Prostate gland (tissue), 2 donors: ENCODE results near the gene HSD11B1L. TPM values are rescaled to one million over a fixed set of nuclear protein-coding genes. Genes with fewer than 3 reads are reported as not detected.

Experiments used
- DNase-seq: peaks from one replicate; pipeline ENCODE4 v3.0.0-alpha.2; 2019; ENCODE audit warnings: low spot score
- H3K27ac ChIP-seq, 2 donors: fragments of 200-600 bp; sonication (generic); 2 replicates each; pipeline ENCODE4 v1.5.1; 2017 to 2019
- H3K27me3 ChIP-seq: fragments of 200-600 bp; sonication (generic); replicated peaks from 2 replicates; pipeline ENCODE4 v1.5.1; 2019; ENCODE audit not compliant: insufficient read depth
- H3K36me3 ChIP-seq, 2 donors: fragments of 200-600 bp; sonication (generic); 1 replicate in 1 of 2; 2 replicates in 1 of 2; pipeline versions ENCODE4 v1.5.1 to v1.8.1; 2017 to 2019
- H3K4me1 ChIP-seq: fragments of 200-600 bp; sonication (generic); replicated peaks from 2 replicates; pipeline ENCODE4 v1.5.1; 2019
- H3K4me3 ChIP-seq, 2 donors: fragments of 200-600 bp; sonication (generic); 2 replicates each; pipeline ENCODE4 v1.5.1; 2017 to 2019
- H3K9me3 ChIP-seq: fragments of 200-600 bp; sonication (generic); 2 replicates; pipeline ENCODE4 v1.5.1; 2017
- CTCF ChIP-seq, 4 experiments: fragments of 200-600 bp in 2 of 4; fragments of 450-650 bp in 2 of 4; sonication (generic) in 2 of 4; IDR thresholded peaks; 1 replicate in 3 of 4; 2 replicates in 1 of 4; pipeline ENCODE4 v1.5.1; 2016 to 2019; ENCODE audit warnings: antibody characterized with exemption in 4 of 4, mild to moderate bottlenecking in 2 of 4, moderate library complexity in 2 of 4
- POLR2A ChIP-seq: fragments of 450-650 bp; IDR thresholded peaks from one replicate; pipeline ENCODE4 v1.6.1; 2016; ENCODE audit warnings: antibody characterized with exemption, mild to moderate bottlenecking
- POLR2AphosphoS5 ChIP-seq: sonication (generic); formaldehyde crosslinking; IDR thresholded peaks from one replicate; pipeline ENCODE4 v1.6.1; 2017; ENCODE audit warnings: antibody characterized with exemption
- WGBS: methylation state at CpG from one replicate; pipeline ENCODE4 v1.1.5; 2018; 5-methylcytosine and 5-hydroxymethylcytosine counted together
- intact Hi-C: fragments of 100-400 bp; cut with DNase I; formaldehyde crosslinking; loops from one replicate; pipeline ENCODE4 v1.14.2; 2022
- total RNA-seq, 2 donors: library from RNA; depleted of rRNA; stranded (reverse); fragments of >200 nt; gene quantifications; one replicate each; pipeline ENCODE4 v1.1.0, GENCODE V29; 2016

HSD11B1L gene
- total RNA-seq, 2 donors from 2014 or later, result 15.6 to 17.9 TPM

- H3K4me1 ChIP-seq, result no peaks in the 10 kb centered on the region
- no peak overlapping the region for H3K27ac ChIP-seq
- intact Hi-C loops, result no loop called here
- peaks cover 10 to 14% of the 10 kb centered on the region in 2 donors for H3K36me3 ChIP-seq
- WGBS, result 95% methylated on average over 9 of the region's 9 CpGs
- no peak overlapping the region for H3K4me3 ChIP-seq
- H3K27me3 ChIP-seq, result no peaks in the 10 kb centered on the region
- no peak for DNase-seq
- TF ChIP-seq POLR2AphosphoS5, result no peak
- TF ChIP-seq POLR2A, result no peak
- TF ChIP-seq CTCF (IDR thresholded peaks at IDR 0.05), result no peak
- H3K9me3 ChIP-seq, result no peaks in the 10 kb centered on the region
These were observed 32.4 kb downstream of the HSD11B1L start for GRCh38 chr19:5713228-5713627.

- Histone ChIP-seq H3K4me1 (peaks cover 9% of the 10 kb centered on the region), H3K4me3 (no peak overlapping the region), H3K36me3 (peaks cover 10 to 14% of the 10 kb centered on the region in 2 donors), H3K27me3 (no peaks in the 10 kb centered on the region), H3K9me3 (no peaks in the 10 kb centered on the region), H3K27ac (no peak overlapping the region)
- intact Hi-C loops, result no loop called here
- TF ChIP-seq CTCF (IDR thresholded peaks at IDR 0.05) (no peak), POLR2A (no peak), POLR2AphosphoS5 (no peak)
- no peak for DNase-seq
- 91% methylated on average over 10 of the region's 10 CpGs for WGBS
These were observed 34.0 kb downstream of the HSD11B1L start for GRCh38 chr19:5714816-5715215.

GRCh38 chr19:5717215-5717935 is 36.5 kb downstream of the HSD11B1L start:
- intact Hi-C loops, result no loop called here
- H3K4me3 ChIP-seq, result no peak overlapping the region
- H3K36me3 ChIP-seq, result peaks cover 6 to 10% of the 10 kb centered on the region in 2 donors
- no peak overlapping the region for H3K27ac ChIP-seq
- 73% methylated on average over 8 of the region's 8 CpGs for WGBS
- no peaks in the 10 kb centered on the region for H3K9me3 ChIP-seq
- peaks cover 9% of the 10 kb centered on the region for H3K4me1 ChIP-seq
- DNase-seq, result no peak
- TF ChIP-seq POLR2A (no peak), POLR2AphosphoS5 (no peak), CTCF (IDR thresholded peaks at IDR 0.05) (no peak)
- H3K27me3 ChIP-seq, result no peaks in the 10 kb centered on the region

GRCh38 chr19:5718037-5718578 is 37.3 kb downstream of the HSD11B1L start:
- intact Hi-C loops, result no loop called here
- no peak overlapping the region for H3K27ac ChIP-seq
- WGBS, result 85% methylated on average over 14 of the region's 14 CpGs
- peaks cover 9% of the 10 kb centered on the region for H3K4me1 ChIP-seq
- H3K27me3 ChIP-seq, result no peaks in the 10 kb centered on the region
- DNase-seq, result no peak
- no peak for TF ChIP-seq POLR2AphosphoS5
- no peak for TF ChIP-seq CTCF (IDR thresholded peaks at IDR 0.05)
- no peak for TF ChIP-seq POLR2A
- no peaks in the 10 kb centered on the region for H3K9me3 ChIP-seq
- H3K4me3 ChIP-seq, result no peak overlapping the region
- H3K36me3 ChIP-seq, result peaks cover under 1 to 4% of the 10 kb centered on the region in 2 donors
